PC-9 (cell line): Measurements from ENCODE around the gene ALKBH4. TPM values are rescaled to one million over a fixed set of nuclear protein-coding genes. Genes with fewer than 3 reads are reported as not detected.

ENCODE experiments used
- BruUV-seq: library from RNA; stranded (reverse); fragments of 400-500 nt; replicated peaks from 2 replicates; lab custom pipeline; 2021; lab: Mats Ljungman, UMichigan
- CTCF ChIA-PET: fragments of 300-600 bp; sonication (Branson Sonifier 250); formaldehyde crosslinking; loops from one replicate; lab custom pipeline; 2022; ENCODE audit warnings: antibody characterized with exemption; lab: Charles Lee
- POLR2A ChIA-PET: fragments of 300-600 bp; sonication (Branson Sonifier 250); formaldehyde crosslinking; loops from one replicate; lab custom pipeline; 2022; ENCODE audit warnings: antibody characterized with exemption; ENCODE audit not compliant: unreplicated experiment; lab: Charles Lee
- DNase-seq, 2 experiments: peaks; one replicate each; pipeline versions ENCODE4 v3.0.0 to v3.0.0-alpha.2; 2015 to 2022; ENCODE audit warnings: mixed read lengths in 1 of 2
- H2AFZ ChIP-seq: fragments of 200-600 bp; sonication (generic); 2 replicates; pipeline ENCODE4 v1.8.1; 2017; ENCODE audit warnings: antibody characterized with exemption
- H3F3A ChIP-seq: fragments of 200-600 bp; sonication (generic); 2 replicates; pipeline ENCODE4 v1.8.1; 2017; ENCODE audit warnings: antibody characterized with exemption, mild to moderate bottlenecking, low read depth; ENCODE audit not compliant: insufficient read depth
- H3K27ac ChIP-seq: fragments of 200-600 bp; sonication (generic); 2 replicates; pipeline ENCODE4 v1.6.1; 2016; ENCODE audit warnings: mixed run types
- H3K27me3 ChIP-seq: fragments of 200-600 bp; sonication (generic); 2 replicates; pipeline ENCODE4 v1.6.1; 2016; ENCODE audit warnings: low read depth, mixed run types; ENCODE audit not compliant: insufficient read depth
- H3K36me3 ChIP-seq: fragments of 200-600 bp; sonication (generic); 2 replicates; pipeline ENCODE4 v1.6.1; 2016; ENCODE audit warnings: low read depth, mixed run types
- H3K4me1 ChIP-seq: fragments of 200-600 bp; sonication (generic); replicated peaks from 2 replicates; pipeline ENCODE4 v1.6.1; 2016; ENCODE audit warnings: mixed run types; ENCODE audit not compliant: insufficient read depth
- H3K4me2 ChIP-seq: fragments of 200-600 bp; sonication (generic); 2 replicates; pipeline ENCODE4 v1.6.1; 2017; ENCODE audit warnings: mixed run types
- H3K4me3 ChIP-seq: fragments of 200-600 bp; sonication (generic); 2 replicates; pipeline ENCODE4 v1.6.1; 2016; ENCODE audit warnings: mixed run types
- H3K79me2 ChIP-seq: fragments of 200-600 bp; sonication (generic); 2 replicates; pipeline ENCODE4 v1.6.1; 2017; ENCODE audit warnings: low read depth, mixed run types
- H3K9me2 ChIP-seq: fragments of 200-600 bp; sonication (generic); 2 replicates; pipeline ENCODE4 v1.8.1; 2017; ENCODE audit warnings: mild to moderate bottlenecking; ENCODE audit not compliant: insufficient read depth
- H3K9me3 ChIP-seq: fragments of 200-600 bp; sonication (generic); 2 replicates; pipeline ENCODE4 v1.8.1; 2016; ENCODE audit warnings: low read depth; ENCODE audit not compliant: insufficient read depth
- H4K20me1 ChIP-seq: fragments of 200-600 bp; sonication (generic); 2 replicates; pipeline ENCODE4 v1.8.1; 2017; ENCODE audit not compliant: insufficient read depth
- CTCF ChIP-seq: fragments of 200-600 bp; sonication (generic); conservative IDR thresholded peaks from 2 replicates; pipeline ENCODE4 v1.6.1; 2017; ENCODE audit warnings: mixed run types, antibody characterized with exemption, mild to moderate bottlenecking, moderate library complexity
- EZH2 ChIP-seq: fragments of 200-600 bp; sonication (generic); IDR thresholded peaks from 2 replicates; pipeline ENCODE4 v1.8.0; 2017; ENCODE audit warnings: antibody characterized with exemption, low read depth
- intact Hi-C: fragments of 100-400 bp; cut with micrococcal nuclease; formaldehyde crosslinking; loops from one replicate; pipeline ENCODE4 v1.10.0; 2022; ENCODE audit not compliant: unreplicated experiment
- total RNA-seq: library from RNA; stranded (reverse); gene quantifications from 2 replicates; pipeline ENCODE4 v1.2.3, GENCODE V29; 2021

Gene ALKBH4
- total RNA-seq, 1 experiment from 2014 or later, result 10.9 TPM

GRCh38 chr7:102453319-102453718, 11.3 kb downstream of the ALKBH4 start:
- DNase-seq, result no peak
- no TSS peak for BruUV-seq
- H3K36me3 ChIP-seq, result no peaks in the 10 kb centered on the region
- H3K27ac ChIP-seq, result no peak overlapping the region
- no peaks in the 10 kb centered on the region for H3K27me3 ChIP-seq
- TF ChIP-seq CTCF (no peak), EZH2 (no peak)
- H3F3A ChIP-seq, result 0 out of 2 replicates have a peak, but pooled peaks cover 6% of the 10 kb centered on the region
- H3K9me2 ChIP-seq, result no peaks in the 10 kb centered on the region
- H3K9me3 ChIP-seq, result no peaks in the 10 kb centered on the region
- CTCF ChIA-PET, result no interaction called here
- no peaks in the 10 kb centered on the region for H4K20me1 ChIP-seq
- POLR2A ChIA-PET, result no interaction called here
- H3K79me2 ChIP-seq, result no peaks in the 10 kb centered on the region
- H3K4me2 ChIP-seq, result no peak overlapping the region
- no peaks in the 10 kb centered on the region for H3K4me1 ChIP-seq
- H2AFZ ChIP-seq, result no peak overlapping the region
- no peak overlapping the region for H3K4me3 ChIP-seq
- intact Hi-C loops, result no loop called here

GRCh38 chr7:102452451-102452850, 12.2 kb downstream of the ALKBH4 start:
- DNase-seq, result no peak
- ChIA-PET POLR2A (no interaction called here), CTCF (no interaction called here)
- no peak overlapping the region for H3K27ac ChIP-seq
- BruUV-seq, result no TSS peak
- H3F3A ChIP-seq, result 0 out of 2 replicates have a peak, but pooled peaks cover 6% of the 10 kb centered on the region
- intact Hi-C loops, result no loop called here
- no peak overlapping the region for H2AFZ ChIP-seq
- H3K4me2 ChIP-seq, result no peak overlapping the region
- no peaks in the 10 kb centered on the region for H3K9me3 ChIP-seq
- no peak for TF ChIP-seq CTCF
- TF ChIP-seq EZH2, result no peak
- no peaks in the 10 kb centered on the region for H3K4me1 ChIP-seq
- H3K4me3 ChIP-seq, result no peak overlapping the region
- no peaks in the 10 kb centered on the region for H3K9me2 ChIP-seq
- no peaks in the 10 kb centered on the region for H3K36me3 ChIP-seq
- no peaks in the 10 kb centered on the region for H3K79me2 ChIP-seq
- no peaks in the 10 kb centered on the region for H4K20me1 ChIP-seq
- H3K27me3 ChIP-seq, result no peaks in the 10 kb centered on the region

GRCh38 chr7:102451371-102452054, 13.2 kb downstream of the ALKBH4 start:
- BruUV-seq, result no TSS peak
- Histone ChIP-seq H3K9me3 (no peaks in the 10 kb centered on the region), H3K4me2 (no peak overlapping the region), H3K4me3 (no peak overlapping the region), H3K27me3 (no peaks in the 10 kb centered on the region), H3K27ac (no peak overlapping the region), H3K79me2 (no peaks in the 10 kb centered on the region), H3K4me1 (no peaks in the 10 kb centered on the region), H2AFZ (no peak overlapping the region), H3K9me2 (no peaks in the 10 kb centered on the region), H4K20me1 (no peaks in the 10 kb centered on the region), H3K36me3 (no peaks in the 10 kb centered on the region), H3F3A (0 out of 2 replicates have a peak, but pooled peaks cover 4% of the 10 kb centered on the region)
- POLR2A ChIA-PET, result interaction anchor here (0.6 kb wide), 1 partner anchor 264 kb away, joined by 4 read pairs; no protein-coding TSS in a partner anchor
- CTCF ChIA-PET, result no interaction called here
- intact Hi-C loops, result no loop called here
- DNase-seq, result no peak
- no peak for TF ChIP-seq EZH2
- no peak for TF ChIP-seq CTCF
